AG10803 (cell line): ENCODE data around the gene FRA10AC1.
A peak's percentile ranks its signal among the peaks of the same experiment; 100 is the strongest.
"Not testable (repeated sequence)": the region's sequence is repeated elsewhere in the genome, so short reads cannot be mapped to it uniquely, and the experiment has no call there.

Source experiments
- DNase-seq: peaks from one replicate; pipeline ENCODE4 v3.0.0; 2010; ENCODE audit warnings: low read depth
- H3K4me3 ChIP-seq: 2 replicates; pipeline ENCODE4 v1.5.1; 2011; ENCODE audit warnings: mild to moderate bottlenecking, low read length, control low read depth
- CTCF ChIP-seq: conservative IDR thresholded peaks from 2 replicates; pipeline ENCODE4 v1.5.1; 2011; ENCODE audit warnings: mild to moderate bottlenecking, low read length, control low read depth, inconsistent platforms

The FRA10AC1 gene

GRCh38 chr10:93703841-93704240 lies 1.4 kb upstream of the FRA10AC1 start:
- DNase-seq: no peak
- no peak overlapping the region for H3K4me3 ChIP-seq
- no peak for TF ChIP-seq CTCF

GRCh38 chr10:93703066-93703465 lies 674 bp upstream of the FRA10AC1 start:
- peak; percentile 11 for DNase-seq
- TF ChIP-seq CTCF: no peak
- peak overlapping the region; percentile 90 for H3K4me3 ChIP-seq

- H3K4me3 ChIP-seq: peak overlapping the region; percentile 90
- no peak for TF ChIP-seq CTCF
- DNase-seq: peak; percentile 56
These were observed 554 bp downstream of the FRA10AC1 start for GRCh38 chr10:93701866-93702209.

GRCh38 chr10:93697207-93697606 lies 5.2 kb downstream of the FRA10AC1 start:
- no peak for DNase-seq
- no peak overlapping the region for H3K4me3 ChIP-seq
- no peak for TF ChIP-seq CTCF

- DNase-seq, H3K4me3 ChIP-seq: not testable (repeated sequence)
These were observed 5.8 kb downstream of the FRA10AC1 start for GRCh38 chr10:93696582-93696981.

- H3K4me3 ChIP-seq: no peak overlapping the region
- no peak for DNase-seq
These were observed 6.7 kb downstream of the FRA10AC1 start for GRCh38 chr10:93695740-93696139.

GRCh38 chr10:93687737-93688136 lies 14.7 kb downstream of the FRA10AC1 start:
- no peak for TF ChIP-seq CTCF
- no peak overlapping the region for H3K4me3 ChIP-seq

More at GRCh38 chr10:93695740-93696139, 6.7 kb downstream of the FRA10AC1 start:
- TF ChIP-seq CTCF: no peak

GRCh38 chr10:93680412-93681047 lies 21.9 kb downstream of the FRA10AC1 start:
- TF ChIP-seq CTCF: peak; percentile 49
- DNase-seq: peak; percentile 24
- no peak overlapping the region for H3K4me3 ChIP-seq

More at GRCh38 chr10:93687737-93688136, 14.7 kb downstream of the FRA10AC1 start:
- no peak for DNase-seq
